ENCODE results near the gene TENM3.

Gene TENM3

DNA sequence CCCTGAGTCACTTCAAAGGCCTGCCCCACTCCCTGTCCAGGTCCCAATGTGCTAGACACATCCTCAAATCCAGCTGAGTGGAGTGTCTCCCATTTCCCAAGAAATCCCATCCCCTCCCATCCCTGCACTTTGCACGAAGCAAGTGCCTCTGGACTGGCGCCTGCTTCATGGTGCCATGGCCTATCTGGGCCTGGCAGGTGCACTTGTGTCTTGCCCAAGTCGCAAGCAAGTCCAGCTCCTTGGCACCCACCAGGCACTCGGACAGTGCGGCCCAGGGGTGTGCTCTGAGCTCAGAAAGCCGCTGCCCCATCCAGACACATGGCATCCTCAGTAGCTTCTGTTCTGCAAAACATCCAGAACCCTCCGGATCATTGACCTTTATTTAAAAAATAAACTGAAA is 576.5 kb downstream of the TENM3 start:
- no peak for DNase-seq (ENCODE audit: low read depth, low spot score)
- H3K4me3 ChIP-seq (ENCODE audit: low read length) = no peak overlapping the region

- no peak for DNase-seq (ENCODE audit: low read depth, low spot score)
- H3K4me3 ChIP-seq (ENCODE audit: low read length) = no peak overlapping the region
Observed at GRCh38 chr4:182822554-182822953, 579.4 kb downstream of the TENM3 start.

DNA sequence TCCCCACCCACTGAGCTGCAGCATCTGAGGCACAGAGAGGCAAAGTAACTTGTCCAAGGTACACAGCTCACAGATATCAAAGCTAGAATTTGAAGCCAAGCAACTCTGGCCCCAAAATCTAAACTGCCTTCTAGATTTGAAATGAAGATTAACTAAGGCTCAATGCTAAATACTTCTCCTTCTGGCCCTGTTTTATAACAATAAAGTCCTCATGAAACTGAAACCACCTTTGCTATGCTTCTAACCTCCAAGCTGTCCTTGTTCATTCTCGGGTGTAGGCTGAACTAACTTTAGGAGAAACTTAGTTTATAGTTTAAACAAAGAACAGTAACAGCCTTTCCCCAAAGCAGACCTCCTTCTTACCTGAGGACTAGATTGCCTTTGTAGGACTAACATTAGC is 580.4 kb downstream of the TENM3 start:
- DNase-seq (ENCODE audit: low read depth, low spot score) = no peak

GRCh38 chr4:182825003-182825402 is 581.8 kb downstream of the TENM3 start:
- no peak overlapping the region for H3K4me3 ChIP-seq (ENCODE audit: low read length)
- no peak for DNase-seq (ENCODE audit: low read depth, low spot score)

More for the DNA sequence above, 580.4 kb downstream of the TENM3 start:
- H3K4me3 ChIP-seq (ENCODE audit: low read length) = no peak overlapping the region

- no peak overlapping the region for H3K4me3 ChIP-seq (ENCODE audit: low read length)
- no peak for DNase-seq (ENCODE audit: low read depth, low spot score)
Observed at GRCh38 chr4:182825786-182826185, 582.6 kb downstream of the TENM3 start.

DNA sequence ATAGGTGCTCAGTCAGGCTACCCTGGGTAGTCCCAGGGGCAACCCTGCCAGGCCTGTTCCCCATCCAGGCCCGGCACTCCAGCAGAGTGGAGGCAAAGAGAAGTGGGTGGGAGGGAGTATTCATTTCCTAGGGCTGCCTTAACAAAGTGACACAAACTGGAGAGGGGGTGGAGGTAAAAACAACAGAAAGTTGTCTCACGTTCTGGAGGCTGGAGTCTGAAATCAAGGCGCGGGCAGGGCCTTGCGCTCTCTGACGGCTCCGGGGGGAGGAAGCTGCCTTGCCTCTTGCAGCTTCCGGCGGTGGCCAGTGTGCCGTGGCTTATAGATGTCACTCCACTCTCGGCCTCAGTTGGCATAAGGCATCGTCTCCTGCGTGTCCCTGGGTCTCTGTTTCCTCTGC is 583.2 kb downstream of the TENM3 start:
- no peak overlapping the region for H3K4me3 ChIP-seq (ENCODE audit: low read length)
- DNase-seq (ENCODE audit: low read depth, low spot score) = no peak

DNA sequence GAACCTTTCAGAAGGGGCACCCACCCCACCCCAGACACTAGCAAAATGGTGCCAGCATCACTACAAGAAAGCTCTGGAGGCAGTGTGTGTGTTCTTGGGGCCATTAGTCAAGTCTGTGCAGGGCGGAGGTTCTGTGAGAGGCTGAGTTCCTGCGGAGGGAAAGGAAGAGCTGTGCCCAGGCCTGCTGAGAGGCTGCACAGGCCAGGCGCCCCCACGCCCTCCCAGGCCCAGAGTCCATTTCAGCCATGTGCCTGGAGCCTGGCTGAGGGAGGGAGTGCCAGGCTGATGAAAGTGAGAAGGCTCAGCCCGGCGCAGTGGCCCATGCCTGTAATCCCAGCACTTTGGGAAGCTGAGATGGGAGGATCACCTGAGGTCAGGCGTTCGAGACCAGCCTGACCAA is 584.0 kb downstream of the TENM3 start:
- no peak for DNase-seq (ENCODE audit: low read depth, low spot score)
- H3K4me3 ChIP-seq (ENCODE audit: low read length) = no peak overlapping the region

DNA sequence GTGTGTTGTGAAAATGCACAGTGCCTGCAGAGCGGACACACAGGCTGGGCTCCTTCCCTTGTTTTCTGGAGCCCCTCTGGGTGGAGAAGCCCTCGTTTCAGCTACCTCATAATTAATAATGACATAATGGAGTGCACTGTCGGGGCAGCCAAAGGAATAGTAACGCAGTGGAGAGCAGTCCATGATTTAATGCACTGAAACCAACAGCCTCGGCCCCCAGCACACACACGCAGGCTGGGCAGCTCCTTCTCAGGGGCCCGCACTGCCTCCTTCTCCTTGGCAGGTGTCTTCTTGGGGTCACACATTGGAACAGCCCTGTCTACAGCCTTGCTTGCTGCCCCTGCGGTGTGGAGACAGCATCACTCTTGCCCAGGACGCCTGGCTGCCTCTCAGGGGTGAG is 584.8 kb downstream of the TENM3 start:
- no peak overlapping the region for H3K4me3 ChIP-seq (ENCODE audit: low read length)
- no peak for DNase-seq (ENCODE audit: low read depth, low spot score)

- H3K4me3 ChIP-seq (ENCODE audit: low read length) = no peak overlapping the region
- DNase-seq (ENCODE audit: low read depth, low spot score) = no peak
Observed at GRCh38 chr4:182828360-182829025, 585.3 kb downstream of the TENM3 start.

DNA sequence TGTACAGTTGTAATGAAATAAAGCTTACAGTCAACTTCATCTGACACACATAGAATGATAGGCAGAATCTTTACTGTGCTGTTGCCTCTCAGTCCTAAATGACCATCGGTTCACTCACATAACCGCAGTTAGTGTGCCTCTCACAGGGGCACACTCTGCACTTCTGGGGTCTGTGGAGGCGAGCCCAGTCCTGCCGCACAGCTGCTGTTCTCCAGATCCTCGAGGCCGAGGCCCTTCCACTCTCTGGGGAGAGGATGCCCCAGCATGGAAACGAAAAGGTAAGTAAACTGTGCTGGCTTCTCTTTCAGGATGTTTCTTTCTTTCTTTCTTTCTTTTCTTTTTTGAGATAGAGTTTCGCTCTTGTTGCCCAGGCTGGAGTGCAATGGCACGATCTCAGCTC is 586.0 kb downstream of the TENM3 start:
- DNase-seq (ENCODE audit: low read depth, low spot score) = no peak
- no peak overlapping the region for H3K4me3 ChIP-seq (ENCODE audit: low read length)

DNA sequence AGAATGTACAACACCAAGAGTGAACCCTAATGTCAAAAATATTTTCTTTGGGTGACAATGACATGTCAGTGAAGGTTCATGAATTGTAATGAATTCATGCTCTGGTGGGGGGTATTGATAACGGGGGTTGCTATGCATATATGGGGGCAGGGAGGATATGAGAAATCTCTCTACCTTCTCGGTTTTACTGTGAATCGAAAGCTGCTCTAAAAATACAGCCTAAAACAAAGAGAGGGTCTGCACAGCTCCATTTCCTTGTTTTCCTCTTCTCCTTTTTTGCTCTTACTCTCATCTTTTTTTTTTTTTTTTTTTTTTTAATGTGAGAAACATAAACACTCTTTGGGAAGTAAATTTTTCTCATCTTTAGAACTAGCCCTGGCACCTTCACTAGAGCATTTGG is 588.2 kb downstream of the TENM3 start:
- DNase-seq (ENCODE audit: low read depth, low spot score) = no peak
- H3K4me3 ChIP-seq (ENCODE audit: low read length) = no peak overlapping the region

DNA sequence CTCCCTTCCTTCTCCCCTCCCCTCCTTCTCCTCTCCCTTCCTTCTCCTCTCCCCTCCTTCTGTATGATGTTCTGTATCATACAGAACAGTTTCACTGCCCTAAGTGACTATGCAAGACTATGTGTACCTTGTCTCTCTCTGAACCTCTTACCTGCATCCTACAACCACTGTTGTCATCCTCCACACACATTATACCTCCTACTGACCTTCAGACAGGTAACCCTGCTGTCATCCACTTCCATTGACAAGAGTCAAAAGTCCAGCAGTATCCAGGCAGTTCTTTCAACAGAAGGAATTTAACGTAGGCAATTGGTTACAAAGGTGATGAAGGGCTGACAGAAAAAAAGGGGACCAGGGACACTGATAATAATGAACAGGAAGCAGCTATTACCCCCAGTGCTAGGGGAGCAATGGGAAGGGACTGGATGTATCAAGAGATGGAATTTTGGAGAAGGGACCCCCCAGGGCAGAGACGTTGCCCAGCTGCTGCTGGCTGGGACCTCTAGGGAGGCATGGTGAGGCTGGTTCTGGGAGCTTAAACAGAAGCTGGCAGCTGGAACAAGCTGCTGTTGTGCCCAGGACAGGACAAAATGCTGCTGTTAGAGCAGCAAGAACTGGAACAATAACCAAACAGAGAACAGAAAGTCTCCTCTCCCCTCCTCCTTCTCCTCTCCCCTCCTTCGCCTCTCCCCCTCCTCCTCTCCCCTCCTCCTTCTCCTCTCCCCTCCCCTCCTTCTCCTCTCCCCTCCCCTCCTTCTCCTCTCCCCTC is 589.3 kb downstream of the TENM3 start:
- no peak overlapping the region for H3K4me3 ChIP-seq (ENCODE audit: low read length)
- DNase-seq (ENCODE audit: low read depth, low spot score) = no peak

GRCh38 chr4:182835006-182835740 is 592.0 kb downstream of the TENM3 start:
- H3K4me3 ChIP-seq (ENCODE audit: low read length) = no peak overlapping the region
- DNase-seq (ENCODE audit: low read depth, low spot score) = no peak

DNA sequence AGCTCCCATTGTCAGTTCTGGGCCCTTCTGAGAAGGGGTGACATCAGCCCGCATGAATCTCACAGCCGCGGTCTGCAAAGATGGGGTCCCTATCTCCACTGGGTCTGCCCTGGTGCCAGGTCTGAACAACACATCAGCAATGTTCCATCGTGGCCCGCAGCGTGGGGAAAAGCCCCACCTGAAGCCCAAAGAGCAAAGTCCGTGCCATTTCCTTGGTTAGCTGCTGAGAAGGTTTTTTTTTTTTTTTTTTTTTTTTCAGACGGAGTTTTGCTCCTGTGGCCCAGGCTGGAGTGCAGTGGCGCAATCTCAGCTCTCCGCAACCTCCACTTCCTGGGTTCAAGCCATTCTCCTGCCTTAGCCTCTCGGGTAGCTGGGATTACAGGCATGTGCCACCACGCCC is 594.6 kb downstream of the TENM3 start:
- no peak for DNase-seq (ENCODE audit: low read depth, low spot score)

DNA sequence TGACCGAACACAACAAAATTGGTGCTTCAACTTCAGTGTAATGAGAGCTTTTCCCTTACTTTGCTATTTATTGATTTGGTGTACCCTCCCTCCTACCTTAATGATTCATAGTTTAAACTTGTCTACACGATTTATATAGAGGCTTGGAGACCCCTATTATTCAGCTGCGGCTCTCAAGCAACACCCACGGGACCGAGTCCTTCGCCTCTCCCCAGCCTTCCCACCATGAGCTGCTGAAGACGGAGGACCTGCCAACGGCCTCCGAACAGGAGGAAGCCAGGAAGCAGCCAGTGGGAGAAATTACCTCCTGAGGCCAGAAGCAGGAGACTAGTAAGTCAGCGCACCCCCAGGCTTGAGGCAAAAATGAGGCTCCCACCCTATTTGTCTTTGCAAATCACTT is 595.3 kb downstream of the TENM3 start:
- DNase-seq (ENCODE audit: low read depth, low spot score) = no peak
- no peak overlapping the region for H3K4me3 ChIP-seq (ENCODE audit: low read length)

More for the DNA sequence above, 594.6 kb downstream of the TENM3 start:
- no peak overlapping the region for H3K4me3 ChIP-seq (ENCODE audit: low read length)

DNA sequence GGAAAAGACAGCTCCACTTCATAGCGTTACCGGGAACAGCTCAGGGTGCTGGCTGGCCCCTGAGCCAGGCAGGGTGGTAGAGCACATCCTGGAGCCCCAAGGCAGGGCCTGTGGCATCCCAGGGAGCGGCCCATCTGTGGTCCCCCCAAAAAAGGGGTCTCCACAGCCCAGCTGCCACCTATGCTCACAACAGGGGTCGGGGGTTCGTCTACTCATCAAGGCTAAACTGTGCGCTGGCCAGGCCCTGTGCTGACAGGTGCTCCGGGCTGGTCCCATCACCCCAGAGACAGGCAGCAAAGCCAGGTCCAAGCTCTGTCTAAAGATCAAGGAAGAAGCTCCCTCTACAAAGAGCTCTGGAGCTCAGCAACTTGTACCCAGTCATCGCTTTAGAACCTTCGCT is 596.1 kb downstream of the TENM3 start:
- H3K4me3 ChIP-seq (ENCODE audit: low read length) = no peak overlapping the region
- no peak for DNase-seq (ENCODE audit: low read depth, low spot score)

DNA sequence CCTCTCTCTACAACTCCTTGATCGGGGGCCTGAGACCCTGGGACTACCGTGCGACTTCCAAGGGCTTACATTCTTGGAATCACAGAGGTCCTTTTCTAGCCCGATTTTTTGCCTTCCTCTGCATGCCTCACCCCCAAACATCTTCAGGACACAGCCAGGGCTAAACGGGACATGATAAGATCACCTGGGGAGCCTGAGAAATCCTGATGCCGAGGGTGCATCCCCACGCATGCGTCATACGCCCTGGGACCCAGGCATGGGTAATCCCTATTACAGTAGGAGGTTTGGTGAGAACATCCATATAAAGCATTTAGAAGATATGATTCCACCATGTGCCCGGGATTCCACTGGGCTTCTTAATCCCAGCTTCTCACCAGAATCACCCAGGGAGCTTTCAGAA is 596.9 kb downstream of the TENM3 start:
- DNase-seq (ENCODE audit: low read depth, low spot score) = no peak
- no peak overlapping the region for H3K4me3 ChIP-seq (ENCODE audit: low read length)

- no peak overlapping the region for H3K4me3 ChIP-seq (ENCODE audit: low read length)
- no peak for DNase-seq (ENCODE audit: low read depth, low spot score)
Observed at GRCh38 chr4:182842104-182842600, 599.0 kb downstream of the TENM3 start.

DNA sequence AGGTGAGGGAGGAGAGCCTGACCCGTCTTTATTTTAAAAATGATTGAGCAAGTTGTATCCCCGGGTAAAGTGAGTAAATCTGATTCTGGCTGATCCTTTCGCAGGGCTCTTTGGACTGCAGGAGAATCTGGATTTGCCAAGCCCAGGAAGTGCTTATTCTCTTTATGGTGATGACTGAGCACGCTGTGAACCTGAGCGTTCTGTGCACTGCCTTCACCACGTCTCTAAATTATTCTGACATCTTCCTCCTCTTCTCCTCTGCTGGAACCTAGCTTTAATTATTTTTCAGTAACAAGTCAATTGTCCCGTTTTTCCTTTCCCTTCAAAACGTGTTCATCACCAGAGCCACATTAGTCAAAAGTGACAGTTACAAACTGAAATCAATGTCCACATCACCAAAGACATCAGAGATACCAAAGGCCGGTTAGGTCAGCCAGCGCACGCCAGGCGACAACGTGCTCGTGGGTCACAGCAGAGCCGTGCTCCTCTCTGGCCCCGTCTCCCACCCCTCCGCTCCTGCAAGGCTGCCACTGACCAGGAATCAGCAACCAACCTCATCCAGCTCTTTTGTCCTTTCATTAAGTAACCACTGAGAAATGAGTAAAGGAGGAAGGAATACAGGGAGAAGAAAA is 599.7 kb downstream of the TENM3 start:
- DNase-seq (ENCODE audit: low read depth, low spot score) = no peak
- no peak overlapping the region for H3K4me3 ChIP-seq (ENCODE audit: low read length)
